Measurements from ENCODE around the gene PEX10.
"Not testable (repeated sequence)": the region's sequence is repeated elsewhere in the genome, so short reads cannot be mapped to it uniquely, and the experiment has no call there.

The PEX10 gene

GRCh38 chr1:2412395-2412772, at the start of gene PEX10:
PEX10 (minus strand) TSS chr1:2412564; CDS start chr1:2412502, 62 bp downstream.
- Mint-ChIP-seq H3K4me1 (peaks cover 16% of the 10 kb centered on the region), H3K4me3 (peak within 1 kb of the TSS; percentile 88), H3K36me3 (ENCODE audit: low read depth) (peaks cover 12% of the 10 kb centered on the region), H3K27me3 (ENCODE audit: low read depth, poor library complexity) (peaks cover 7% of the 10 kb centered on the region), H3K27ac (peak within 1 kb of the TSS; percentile 91), H3K9me3 (no peaks in the 10 kb centered on the region)
- peak; percentile 100 for DNase-seq
- TF ChIP-seq, protein P1, sequence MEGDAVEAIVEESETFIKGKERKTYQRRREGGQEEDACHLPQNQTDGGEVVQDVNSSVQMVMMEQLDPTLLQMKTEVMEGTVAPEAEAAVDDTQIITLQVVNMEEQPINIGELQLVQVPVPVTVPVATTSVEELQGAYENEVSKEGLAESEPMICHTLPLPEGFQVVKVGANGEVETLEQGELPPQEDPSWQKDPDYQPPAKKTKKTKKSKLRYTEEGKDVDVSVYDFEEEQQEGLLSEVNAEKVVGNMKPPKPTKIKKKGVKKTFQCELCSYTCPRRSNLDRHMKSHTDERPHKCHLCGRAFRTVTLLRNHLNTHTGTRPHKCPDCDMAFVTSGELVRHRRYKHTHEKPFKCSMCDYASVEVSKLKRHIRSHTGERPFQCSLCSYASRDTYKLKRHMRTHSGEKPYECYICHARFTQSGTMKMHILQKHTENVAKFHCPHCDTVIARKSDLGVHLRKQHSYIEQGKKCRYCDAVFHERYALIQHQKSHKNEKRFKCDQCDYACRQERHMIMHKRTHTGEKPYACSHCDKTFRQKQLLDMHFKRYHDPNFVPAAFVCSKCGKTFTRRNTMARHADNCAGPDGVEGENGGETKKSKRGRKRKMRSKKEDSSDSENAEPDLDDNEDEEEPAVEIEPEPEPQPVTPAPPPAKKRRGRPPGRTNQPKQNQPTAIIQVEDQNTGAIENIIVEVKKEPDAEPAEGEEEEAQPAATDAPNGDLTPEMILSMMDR (IDR thresholded peaks at IDR 0.05): no peak

- no peak for DNase-seq
- Mint-ChIP-seq H3K4me3 (no peak overlapping the region), H3K27me3 (ENCODE audit: low read depth, poor library complexity) (peaks cover 21% of the 10 kb centered on the region), H3K27ac (no peak overlapping the region), H3K36me3 (ENCODE audit: low read depth) (no peaks in the 10 kb centered on the region), H3K4me1 (peaks cover 20% of the 10 kb centered on the region), H3K9me3 (no peaks in the 10 kb centered on the region)
- TF ChIP-seq, protein P1 (IDR thresholded peaks at IDR 0.05): no peak
Observed at GRCh38 chr1:2460996-2461751, 48.8 kb upstream of the PEX10 start.

DNA sequence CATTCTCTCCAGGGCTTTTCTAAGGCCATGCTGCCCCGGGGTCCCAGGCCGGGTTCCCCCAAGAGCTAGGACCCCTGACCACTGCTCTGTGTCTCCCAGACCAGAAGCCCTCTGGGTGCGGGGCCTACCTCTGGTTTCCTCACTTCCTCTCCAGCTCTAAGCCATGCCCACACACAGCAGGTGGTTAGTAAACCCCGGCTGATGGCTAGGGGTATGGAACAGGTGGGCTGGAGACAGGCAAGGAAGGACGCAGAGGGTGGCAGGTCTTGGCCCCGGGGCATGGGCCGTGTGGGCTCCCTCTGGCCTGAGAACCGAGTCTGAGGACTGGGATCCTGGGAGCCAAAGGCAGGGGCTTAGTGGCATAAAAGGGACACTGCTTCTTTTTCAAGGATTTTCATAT, 47.8 kb upstream of the PEX10 start:
- no peak for DNase-seq
- TF ChIP-seq, protein P1 (IDR thresholded peaks at IDR 0.05): no peak
- Mint-ChIP-seq H3K27me3 (ENCODE audit: low read depth, poor library complexity) (peaks cover 17% of the 10 kb centered on the region), H3K27ac (no peak overlapping the region), H3K9me3 (no peaks in the 10 kb centered on the region), H3K4me3 (no peak overlapping the region), H3K4me1 (peaks cover 24% of the 10 kb centered on the region), H3K36me3 (ENCODE audit: low read depth) (no peaks in the 10 kb centered on the region)

DNA sequence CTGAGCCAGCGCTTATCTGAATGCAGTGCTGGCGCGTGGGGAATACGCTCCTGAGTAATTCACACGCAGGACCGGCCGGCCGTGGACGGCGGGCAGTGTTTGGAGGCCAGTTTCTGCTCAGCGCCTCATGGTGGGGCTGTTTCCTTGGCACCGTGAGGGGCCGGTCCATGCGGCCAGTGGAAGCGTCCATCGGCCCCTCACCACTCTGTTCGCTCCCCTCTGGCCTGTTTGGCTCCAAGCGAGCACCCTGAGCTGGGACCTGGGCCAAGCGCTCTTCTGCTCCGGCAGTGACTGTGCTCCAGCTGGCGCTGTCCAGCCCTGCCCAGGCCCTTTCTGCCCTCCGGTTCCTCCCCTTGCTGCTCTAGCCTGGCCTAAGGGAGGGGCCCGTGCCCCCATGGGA, 47.4 kb upstream of the PEX10 start:
- H3K4me3 Mint-ChIP-seq: no peak overlapping the region
- H3K27ac Mint-ChIP-seq: no peak overlapping the region
- DNase-seq: no peak

GRCh38 chr1:2459102-2459753, 46.9 kb upstream of the PEX10 start:
- Mint-ChIP-seq H3K27me3 (ENCODE audit: low read depth, poor library complexity) (peaks cover 14% of the 10 kb centered on the region), H3K4me1 (peaks cover 24% of the 10 kb centered on the region)
- H3K4me3 Mint-ChIP-seq; DNase-seq; H3K36me3 Mint-ChIP-seq (ENCODE audit: low read depth); H3K9me3 Mint-ChIP-seq; H3K27ac Mint-ChIP-seq: not testable (repeated sequence)

More for the DNA sequence above, 47.4 kb upstream of the PEX10 start:
- Mint-ChIP-seq H3K9me3 (no peaks in the 10 kb centered on the region), H3K36me3 (ENCODE audit: low read depth) (no peaks in the 10 kb centered on the region), H3K4me1 (peaks cover 24% of the 10 kb centered on the region), H3K27me3 (ENCODE audit: low read depth, poor library complexity) (peaks cover 17% of the 10 kb centered on the region)
- TF ChIP-seq, protein P1 (IDR thresholded peaks at IDR 0.05): no peak

DNA sequence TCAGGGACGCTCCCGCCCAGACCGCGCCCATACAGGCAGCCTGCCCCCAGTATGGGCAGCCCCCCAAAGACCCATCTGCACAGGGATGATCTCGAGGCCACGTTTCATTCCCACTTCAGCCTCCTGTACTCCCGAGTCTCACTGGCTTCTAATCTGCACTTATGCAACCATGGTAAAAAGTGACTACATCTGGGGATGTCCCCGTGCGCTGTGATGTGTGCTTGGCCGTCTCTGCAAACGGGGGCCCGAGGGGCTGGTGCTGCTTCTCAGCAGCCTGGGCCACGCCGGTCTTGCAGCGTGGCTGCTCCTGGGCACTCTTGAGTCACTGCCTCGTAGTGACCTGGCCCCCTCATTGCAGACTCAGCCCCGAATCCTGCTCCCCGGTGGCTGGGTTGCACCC, 46.3 kb upstream of the PEX10 start:
- Mint-ChIP-seq H3K36me3 (ENCODE audit: low read depth) (no peaks in the 10 kb centered on the region), H3K27ac (no peak overlapping the region), H3K4me1 (peaks cover 24% of the 10 kb centered on the region), H3K27me3 (ENCODE audit: low read depth, poor library complexity) (peaks cover 8% of the 10 kb centered on the region), H3K4me3 (no peak overlapping the region), H3K9me3 (no peaks in the 10 kb centered on the region)
- TF ChIP-seq, protein P1 (IDR thresholded peaks at IDR 0.05): no peak
- DNase-seq: no peak

All from nephron progenitor cell (in vitro differentiated cells).